Measurements from ENCODE around the gene AMOTL1. TPM values are rescaled to one million over a fixed set of nuclear protein-coding genes. Genes with fewer than 3 reads are reported as not detected.

AMOTL1 gene, protein sequence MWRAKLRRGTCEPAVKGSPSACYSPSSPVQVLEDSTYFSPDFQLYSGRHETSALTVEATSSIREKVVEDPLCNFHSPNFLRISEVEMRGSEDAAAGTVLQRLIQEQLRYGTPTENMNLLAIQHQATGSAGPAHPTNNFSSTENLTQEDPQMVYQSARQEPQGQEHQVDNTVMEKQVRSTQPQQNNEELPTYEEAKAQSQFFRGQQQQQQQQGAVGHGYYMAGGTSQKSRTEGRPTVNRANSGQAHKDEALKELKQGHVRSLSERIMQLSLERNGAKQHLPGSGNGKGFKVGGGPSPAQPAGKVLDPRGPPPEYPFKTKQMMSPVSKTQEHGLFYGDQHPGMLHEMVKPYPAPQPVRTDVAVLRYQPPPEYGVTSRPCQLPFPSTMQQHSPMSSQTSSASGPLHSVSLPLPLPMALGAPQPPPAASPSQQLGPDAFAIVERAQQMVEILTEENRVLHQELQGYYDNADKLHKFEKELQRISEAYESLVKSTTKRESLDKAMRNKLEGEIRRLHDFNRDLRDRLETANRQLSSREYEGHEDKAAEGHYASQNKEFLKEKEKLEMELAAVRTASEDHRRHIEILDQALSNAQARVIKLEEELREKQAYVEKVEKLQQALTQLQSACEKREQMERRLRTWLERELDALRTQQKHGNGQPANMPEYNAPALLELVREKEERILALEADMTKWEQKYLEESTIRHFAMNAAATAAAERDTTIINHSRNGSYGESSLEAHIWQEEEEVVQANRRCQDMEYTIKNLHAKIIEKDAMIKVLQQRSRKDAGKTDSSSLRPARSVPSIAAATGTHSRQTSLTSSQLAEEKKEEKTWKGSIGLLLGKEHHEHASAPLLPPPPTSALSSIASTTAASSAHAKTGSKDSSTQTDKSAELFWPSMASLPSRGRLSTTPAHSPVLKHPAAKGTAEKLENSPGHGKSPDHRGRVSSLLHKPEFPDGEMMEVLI
- 18.0 and 20.7 TPM in 2 replicates for total RNA-seq (2014; rRNA removed; shearing (Covaris generic))

DNA sequence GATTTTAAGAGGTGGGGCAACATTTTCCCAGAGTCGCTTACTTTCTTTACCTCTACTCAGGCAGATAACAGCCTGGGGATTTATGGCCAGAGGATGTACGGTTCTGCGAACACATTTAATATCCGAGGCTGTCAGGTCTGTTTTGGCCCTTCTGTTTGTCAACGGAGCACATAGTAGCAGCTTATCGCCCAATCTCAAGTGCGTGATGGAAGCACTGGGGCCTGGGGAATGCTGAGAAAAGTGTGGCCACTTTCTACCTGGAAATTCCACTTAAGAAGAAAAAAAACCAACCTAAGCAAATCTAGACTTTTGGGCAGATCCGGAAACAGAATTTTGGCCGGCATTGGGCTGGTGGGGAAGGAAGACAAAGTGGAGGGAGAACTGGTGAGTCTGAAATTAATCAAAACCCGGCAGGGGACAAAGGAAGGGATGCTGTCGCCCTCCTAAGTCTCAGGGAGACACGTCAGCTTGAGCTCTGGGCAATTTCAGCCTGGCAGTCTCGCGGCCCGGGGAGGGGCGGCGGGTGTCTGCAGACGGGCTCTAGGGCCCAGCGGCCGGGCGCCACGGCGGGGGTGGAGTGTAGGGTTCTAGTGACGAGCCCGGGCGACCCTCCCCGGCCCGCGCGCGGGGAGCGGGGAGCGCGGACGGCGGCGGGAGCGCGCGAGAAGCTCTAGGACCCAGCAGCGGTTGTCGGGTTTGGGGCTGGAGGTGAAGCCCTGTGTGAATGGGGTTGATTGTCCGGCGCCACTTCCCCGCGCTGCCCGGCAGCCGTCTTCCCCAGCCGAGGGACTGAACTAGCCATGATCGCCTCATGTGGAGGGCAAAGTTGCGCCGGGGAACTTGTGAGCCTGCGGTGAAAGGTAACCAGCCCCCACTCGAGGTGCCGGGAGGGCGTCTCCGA is at the start of gene AMOTL1:
Gene AMOTL1 (plus strand): TSS at position 656 of the 901 bp plus-strand sequence. CDS start 156 bp downstream, at position 812.
- H3K27me3 ChIP-seq (ENCODE audit: control insufficient read depth, insufficient read depth, low read length): peaks cover 44% of the 10 kb centered on the region
- H3K36me3 ChIP-seq (replicated peaks; ENCODE audit: control insufficient read depth, insufficient read depth, low read length): no peaks in the 10 kb centered on the region
- peak; percentile 91 for DNase-seq
- H3K4me3 ChIP-seq (ENCODE audit: insufficient read depth, low read depth, low read length): peak within 1 kb of the TSS; percentile 97

DNA sequence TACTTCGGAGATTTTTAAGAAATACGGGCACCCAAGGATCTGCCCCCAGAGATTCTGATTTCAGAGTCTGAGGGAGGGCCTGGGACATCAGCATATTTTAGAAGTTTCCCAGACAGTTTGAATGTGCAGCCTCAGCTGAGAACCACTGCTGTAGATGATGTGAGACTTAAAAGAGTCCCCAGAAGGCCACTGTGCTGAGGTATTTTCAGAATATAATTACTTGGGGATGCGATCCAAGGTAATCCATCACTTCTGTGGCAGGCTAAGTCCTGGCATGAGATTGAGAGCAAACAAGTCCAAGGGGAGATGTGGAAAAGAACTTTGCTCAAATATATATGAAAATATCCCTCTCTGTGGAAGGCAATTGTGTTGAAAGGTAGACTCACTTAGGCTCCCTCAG is 48.3 kb upstream of the AMOTL1 start:
- DNase-seq: no peak
- no peaks in the 10 kb centered on the region for H3K27me3 ChIP-seq (ENCODE audit: control insufficient read depth, insufficient read depth, low read length)
- no peak overlapping the region for H3K4me3 ChIP-seq (ENCODE audit: insufficient read depth, low read depth, low read length)
- no peaks in the 10 kb centered on the region for H3K36me3 ChIP-seq (replicated peaks; ENCODE audit: control insufficient read depth, insufficient read depth, low read length)

DNA sequence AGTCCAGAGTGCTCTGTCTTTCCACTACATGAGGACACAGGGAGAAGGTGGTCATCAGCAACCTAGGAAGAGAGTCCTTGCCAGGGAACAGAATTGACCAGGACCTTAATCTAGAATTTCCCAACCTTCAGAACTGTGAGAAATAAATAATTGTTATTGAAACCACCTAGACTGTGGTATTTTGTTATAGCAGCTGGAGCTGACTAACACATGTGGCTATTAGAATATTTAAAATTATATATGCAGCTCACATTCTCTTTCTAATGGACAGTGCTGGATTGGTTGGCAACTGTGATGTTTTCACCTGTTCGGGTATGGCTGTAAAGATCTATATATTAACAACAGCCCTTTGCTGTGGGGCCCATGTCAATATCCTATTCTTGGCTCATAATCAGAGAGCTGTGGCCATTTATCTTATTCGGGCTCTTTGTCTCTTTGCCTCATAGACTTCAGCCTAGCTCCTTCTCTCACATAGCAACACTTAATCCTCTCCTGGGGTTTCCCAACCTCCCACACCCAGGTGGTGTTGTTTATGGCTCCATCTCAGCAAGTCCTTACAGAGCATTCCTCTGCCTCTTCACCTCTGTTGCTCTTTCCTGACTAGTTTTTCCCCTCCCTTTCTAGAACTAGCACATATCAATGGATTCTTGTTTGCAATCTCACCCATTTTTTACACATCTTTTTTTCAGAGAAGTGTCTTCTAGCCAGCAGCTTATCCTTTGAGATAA is 46.4 kb upstream of the AMOTL1 start:
- Histone ChIP-seq H3K27me3 (ENCODE audit: control insufficient read depth, insufficient read depth, low read length) (no peaks in the 10 kb centered on the region), H3K4me3 (ENCODE audit: insufficient read depth, low read depth, low read length) (no peak overlapping the region), H3K36me3 (replicated peaks; ENCODE audit: control insufficient read depth, insufficient read depth, low read length) (no peaks in the 10 kb centered on the region)
- DNase-seq: no peak

DNA sequence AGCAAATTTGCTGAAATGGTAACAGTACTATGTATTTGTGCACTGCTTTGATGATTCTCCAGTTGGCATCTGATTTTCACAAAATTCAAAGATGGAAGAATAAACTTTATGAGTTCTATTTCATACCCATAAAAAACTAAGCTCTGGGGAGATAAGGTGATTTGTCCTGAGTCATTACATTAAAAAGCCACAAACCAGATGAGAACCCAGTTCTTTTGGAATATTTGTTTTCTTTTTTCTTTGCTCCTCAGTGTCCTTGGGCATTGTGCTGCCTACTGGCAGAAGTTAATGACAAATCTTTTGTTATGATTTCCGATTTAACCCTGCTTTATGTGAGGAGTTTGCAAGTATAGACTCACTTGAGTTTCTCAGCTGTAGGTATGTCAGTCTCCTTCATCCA is 45.4 kb upstream of the AMOTL1 start:
- Histone ChIP-seq H3K4me3 (ENCODE audit: insufficient read depth, low read depth, low read length) (no peak overlapping the region), H3K27me3 (ENCODE audit: control insufficient read depth, insufficient read depth, low read length) (no peaks in the 10 kb centered on the region), H3K36me3 (replicated peaks; ENCODE audit: control insufficient read depth, insufficient read depth, low read length) (no peaks in the 10 kb centered on the region)
- no peak for DNase-seq

DNA sequence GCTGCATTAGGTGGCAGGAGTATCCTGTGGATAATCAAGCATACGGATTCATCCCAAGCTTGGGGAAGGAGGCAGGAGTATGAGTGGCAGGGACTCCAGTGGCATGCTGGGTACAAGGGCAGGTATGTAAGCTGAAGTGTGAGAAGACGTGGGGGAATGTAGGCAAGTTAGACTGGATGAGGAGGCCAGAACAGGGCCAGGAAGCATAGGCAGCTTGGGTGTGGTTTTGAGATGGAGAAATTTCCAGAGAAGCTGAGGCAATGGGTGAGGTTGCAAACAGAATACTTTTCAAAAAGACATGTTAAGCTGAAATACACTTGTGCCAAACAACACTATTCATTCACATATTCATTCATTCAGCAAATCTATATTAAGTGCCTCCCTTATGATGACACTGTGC is 43.1 kb upstream of the AMOTL1 start:
- no peak for DNase-seq
- Histone ChIP-seq H3K4me3 (ENCODE audit: insufficient read depth, low read depth, low read length) (no peak overlapping the region), H3K36me3 (replicated peaks; ENCODE audit: control insufficient read depth, insufficient read depth, low read length) (no peaks in the 10 kb centered on the region), H3K27me3 (ENCODE audit: control insufficient read depth, insufficient read depth, low read length) (no peaks in the 10 kb centered on the region)

DNA sequence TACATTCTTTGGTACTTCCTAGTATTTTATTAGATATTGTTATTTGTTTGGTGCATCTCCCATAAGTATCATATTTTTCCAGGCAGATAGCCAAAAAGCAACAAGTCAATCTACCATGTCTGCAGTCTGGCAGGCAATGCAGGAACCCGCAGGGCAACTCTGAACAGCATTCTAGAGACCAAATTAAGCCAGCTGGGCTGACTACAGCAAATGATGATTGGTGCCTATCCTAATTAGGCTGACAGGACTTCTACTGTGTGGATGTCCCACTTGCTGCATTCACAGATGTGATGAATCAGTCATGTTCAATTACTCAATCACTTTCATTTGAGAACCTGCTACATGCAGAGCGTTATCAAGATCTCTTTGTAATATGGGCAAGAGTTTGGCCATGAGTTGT is 40.3 kb upstream of the AMOTL1 start:
- Histone ChIP-seq H3K27me3 (ENCODE audit: control insufficient read depth, insufficient read depth, low read length) (no peaks in the 10 kb centered on the region), H3K4me3 (ENCODE audit: insufficient read depth, low read depth, low read length) (no peak overlapping the region), H3K36me3 (replicated peaks; ENCODE audit: control insufficient read depth, insufficient read depth, low read length) (no peaks in the 10 kb centered on the region)
- no peak for DNase-seq

DNA sequence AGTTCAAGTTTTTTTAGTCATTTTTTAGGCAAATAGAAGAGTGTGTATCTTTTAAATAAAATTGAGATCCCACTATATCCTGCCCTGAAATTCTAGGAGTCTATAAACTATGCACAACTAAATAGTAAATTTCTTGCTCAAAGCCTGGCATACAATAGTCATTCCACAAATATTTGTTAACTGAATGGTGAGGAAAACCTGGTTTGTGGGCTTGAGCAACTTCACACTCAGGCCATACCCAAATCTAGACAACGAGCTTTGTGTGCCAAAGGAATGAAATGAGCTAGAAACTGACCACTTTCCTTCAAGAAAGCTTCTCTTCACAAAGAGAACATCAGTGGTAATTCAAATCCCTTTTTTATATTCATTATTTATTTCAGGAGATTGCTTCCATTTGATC is 39.6 kb upstream of the AMOTL1 start:
- Histone ChIP-seq H3K4me3 (ENCODE audit: insufficient read depth, low read depth, low read length) (no peak overlapping the region), H3K27me3 (ENCODE audit: control insufficient read depth, insufficient read depth, low read length) (no peaks in the 10 kb centered on the region), H3K36me3 (replicated peaks; ENCODE audit: control insufficient read depth, insufficient read depth, low read length) (no peaks in the 10 kb centered on the region)
- DNase-seq: no peak

DNA sequence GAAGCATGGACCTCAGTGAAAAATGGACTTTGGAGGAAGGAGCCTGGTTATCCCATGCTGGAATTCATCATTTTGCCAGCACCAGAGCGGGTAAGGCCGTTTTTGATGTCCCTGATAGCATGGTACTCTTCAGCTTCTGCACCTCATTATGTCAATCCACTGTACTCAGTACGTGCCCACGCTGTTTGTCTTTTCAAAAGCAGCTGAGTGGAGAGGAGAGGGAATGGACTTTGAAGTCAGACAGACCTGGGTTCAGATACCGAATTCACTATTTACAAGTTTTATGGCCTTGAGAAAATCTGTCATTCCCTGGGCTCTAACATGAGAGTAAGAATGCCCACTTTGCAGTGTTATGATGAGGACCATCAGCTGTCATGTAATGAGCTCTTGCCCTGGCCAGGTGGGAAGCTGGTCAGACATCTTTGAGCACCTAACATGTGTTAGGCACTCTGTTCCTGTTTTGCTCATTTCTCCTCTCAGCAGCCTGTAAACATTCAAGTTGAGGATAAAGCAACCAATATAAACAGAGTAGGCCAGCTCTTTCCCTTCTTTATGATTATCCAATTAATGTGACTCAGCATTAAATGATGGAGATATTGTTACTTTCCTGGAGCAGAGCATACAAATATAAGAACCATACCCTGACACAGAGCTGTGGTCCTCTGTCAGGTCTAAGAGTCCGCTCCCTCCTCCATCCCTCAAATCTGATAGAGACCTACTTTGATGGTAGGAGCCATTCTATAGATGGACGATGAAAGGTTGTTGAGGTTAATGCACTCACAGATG is 39.0 kb upstream of the AMOTL1 start:
- Histone ChIP-seq H3K36me3 (replicated peaks; ENCODE audit: control insufficient read depth, insufficient read depth, low read length) (no peaks in the 10 kb centered on the region), H3K27me3 (ENCODE audit: control insufficient read depth, insufficient read depth, low read length) (no peaks in the 10 kb centered on the region), H3K4me3 (ENCODE audit: insufficient read depth, low read depth, low read length) (no peak overlapping the region)
- DNase-seq: no peak

DNA sequence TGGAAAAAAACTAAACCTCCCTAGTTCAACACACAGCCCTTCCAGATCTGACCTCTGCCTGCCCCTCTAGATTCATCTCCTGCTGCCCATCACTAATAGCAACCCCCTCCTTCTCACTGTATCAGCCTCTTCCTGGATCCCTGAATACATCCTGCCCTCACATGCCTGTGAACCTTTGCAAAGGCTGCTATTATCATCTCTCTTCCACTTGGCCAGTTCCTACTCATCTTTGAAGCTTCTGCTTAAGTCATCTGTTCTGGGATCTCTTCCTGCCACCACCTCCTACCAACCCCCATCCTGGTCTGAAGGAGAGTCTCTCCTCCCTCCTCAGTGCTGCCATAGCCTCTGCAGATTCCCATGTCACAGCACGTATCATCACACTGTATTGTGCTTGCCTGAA is 38.0 kb upstream of the AMOTL1 start:
- no peak overlapping the region for H3K4me3 ChIP-seq (ENCODE audit: insufficient read depth, low read depth, low read length)
- no peaks in the 10 kb centered on the region for H3K27me3 ChIP-seq (ENCODE audit: control insufficient read depth, insufficient read depth, low read length)
- no peaks in the 10 kb centered on the region for H3K36me3 ChIP-seq (replicated peaks; ENCODE audit: control insufficient read depth, insufficient read depth, low read length)
- DNase-seq: no peak

DNA sequence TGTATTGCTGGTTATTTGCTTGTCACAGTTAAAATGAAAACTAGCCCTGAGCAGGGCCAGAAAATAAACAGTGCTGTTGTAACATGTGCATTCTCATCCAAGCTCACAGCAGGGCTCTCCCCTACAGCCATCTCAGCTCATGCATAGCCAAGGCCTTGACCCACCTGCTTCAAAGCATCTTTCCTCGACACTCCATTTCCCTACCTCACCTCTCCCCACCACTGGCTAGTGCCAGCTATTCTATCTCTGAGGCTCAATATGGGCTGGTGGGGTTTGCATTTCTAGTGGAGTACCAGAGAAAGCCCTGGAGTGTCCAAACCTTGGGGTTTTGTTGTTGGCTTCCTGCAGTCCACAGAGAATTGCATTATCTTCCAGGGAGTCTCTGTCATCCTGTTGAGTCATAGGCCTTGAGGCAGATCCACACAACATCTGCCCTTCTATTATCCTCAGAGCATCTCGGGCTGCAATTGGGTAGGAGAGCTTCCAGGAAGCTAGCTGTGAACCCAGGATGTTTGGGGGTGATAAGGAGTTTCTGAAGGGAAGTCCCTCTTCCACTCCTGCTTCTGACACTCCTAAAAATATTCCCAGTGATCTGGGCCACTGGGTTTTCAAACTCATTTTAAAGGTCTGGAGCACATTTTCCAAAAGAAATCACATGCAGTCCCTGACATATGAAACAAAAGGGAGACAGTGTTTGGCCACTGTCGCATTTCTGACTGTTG is 36.1 kb upstream of the AMOTL1 start:
- DNase-seq: no peak
- no peaks in the 10 kb centered on the region for H3K27me3 ChIP-seq (ENCODE audit: control insufficient read depth, insufficient read depth, low read length)
- H3K36me3 ChIP-seq (replicated peaks; ENCODE audit: control insufficient read depth, insufficient read depth, low read length): no peaks in the 10 kb centered on the region

DNA sequence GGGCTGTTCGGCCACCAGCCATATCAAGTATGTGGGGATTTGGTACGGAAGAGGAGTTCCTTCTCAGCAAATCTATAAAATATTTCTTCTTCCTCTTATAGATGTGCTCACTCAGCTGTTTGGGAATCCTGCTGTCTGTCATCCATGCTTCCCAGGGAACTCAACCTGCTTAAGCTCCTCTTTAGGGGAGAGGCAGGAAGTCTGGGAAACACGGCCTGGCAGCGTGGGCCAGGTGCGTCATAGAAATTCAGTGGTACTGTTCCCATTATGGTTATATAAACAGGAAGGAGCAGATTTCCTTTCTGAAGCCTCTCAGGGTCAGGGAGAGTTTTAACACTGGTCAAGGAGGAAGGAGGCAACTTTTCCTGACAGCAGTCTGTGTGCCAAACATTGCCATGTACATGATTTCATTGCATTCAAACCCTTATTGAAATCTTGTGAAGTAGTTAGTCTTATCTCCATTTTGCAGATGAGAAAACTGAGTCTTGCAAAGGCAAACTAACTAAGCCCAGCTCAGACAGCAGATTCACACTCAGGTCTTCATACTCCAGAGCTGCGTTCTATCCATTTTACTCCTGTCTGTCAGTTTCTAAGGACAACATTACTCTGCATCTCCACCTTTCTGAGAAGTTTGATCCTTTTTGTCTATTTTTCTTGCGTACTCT is 35.4 kb upstream of the AMOTL1 start:
- no peak for DNase-seq
- H3K27me3 ChIP-seq (ENCODE audit: control insufficient read depth, insufficient read depth, low read length): no peaks in the 10 kb centered on the region
- no peaks in the 10 kb centered on the region for H3K36me3 ChIP-seq (replicated peaks; ENCODE audit: control insufficient read depth, insufficient read depth, low read length)
- no peak overlapping the region for H3K4me3 ChIP-seq (ENCODE audit: insufficient read depth, low read depth, low read length)

More for the DNA sequence above, 36.1 kb upstream of the AMOTL1 start:
- no peak overlapping the region for H3K4me3 ChIP-seq (ENCODE audit: insufficient read depth, low read depth, low read length)

DNA sequence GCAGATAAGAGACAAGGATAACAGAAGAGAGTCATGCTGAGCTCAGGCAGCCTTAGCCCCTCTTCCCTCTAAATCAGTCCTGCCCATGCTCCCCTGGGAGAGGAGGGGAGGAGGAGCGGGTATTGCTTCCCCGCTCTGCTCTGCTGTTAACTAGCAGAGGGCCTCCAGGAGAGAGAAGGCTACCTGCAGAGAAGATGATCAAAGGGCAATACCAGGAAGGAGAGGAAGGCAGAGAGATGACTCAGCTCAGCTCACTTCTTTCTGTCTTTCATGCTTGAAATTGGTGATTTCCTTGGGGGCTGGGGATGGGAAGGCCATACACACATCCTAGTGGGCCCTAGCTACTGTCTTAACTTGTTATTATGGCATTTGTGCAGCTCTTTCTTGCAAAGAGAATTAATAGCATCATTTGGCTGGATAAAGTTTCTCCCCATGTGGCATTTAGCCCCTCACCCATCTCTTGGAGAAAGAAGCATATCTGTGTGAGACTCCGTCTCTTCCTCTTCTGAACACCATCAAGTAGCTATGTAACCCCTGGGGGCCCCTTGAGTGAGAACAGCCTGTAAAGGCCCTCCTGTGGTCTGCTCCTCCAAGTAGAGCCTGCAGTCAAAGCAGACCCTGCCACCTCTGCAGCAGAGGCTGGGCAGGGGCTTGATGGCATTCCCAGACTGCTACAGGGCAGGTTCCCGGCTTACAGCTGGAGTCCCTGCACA is 33.4 kb upstream of the AMOTL1 start:
- H3K4me3 ChIP-seq (ENCODE audit: insufficient read depth, low read depth, low read length): no peak overlapping the region
- peaks cover 4% of the 10 kb centered on the region for H3K27me3 ChIP-seq (ENCODE audit: control insufficient read depth, insufficient read depth, low read length)
- no peaks in the 10 kb centered on the region for H3K36me3 ChIP-seq (replicated peaks; ENCODE audit: control insufficient read depth, insufficient read depth, low read length)
- peak; percentile 61 for DNase-seq

Data from H7 (cell line).